Right atrium auricular region (tissue), 2 donors: ENCODE measurements around the gene EHD3. TPM values are rescaled to one million over a fixed set of nuclear protein-coding genes. Genes with fewer than 3 reads are reported as not detected.
A peak's percentile ranks its signal among the peaks of the same experiment; 100 is the strongest.

Experiments used
- DNase-seq: peaks from one replicate; pipeline ENCODE4 v3.0.0-alpha.2; 2019; ENCODE audit warnings: low spot score
- H3K27ac ChIP-seq, 2 donors: fragments of 200-600 bp; sonication (generic); 1 replicate in 1 of 2; 2 replicates in 1 of 2; pipeline ENCODE4 v1.5.1; 2016 to 2019
- H3K27me3 ChIP-seq, 2 donors: fragments of 200-600 bp; sonication (generic); one replicate each; pipeline versions ENCODE4 v1.5.1 to v1.6.0; 2017 to 2019
- H3K36me3 ChIP-seq: fragments of 200-600 bp; sonication (generic); one replicate; pipeline ENCODE4 v1.5.1; 2016
- H3K4me1 ChIP-seq, 2 donors: fragments of 200-600 bp; sonication (generic); one replicate each; pipeline versions ENCODE4 v1.5.1 to v1.6.0; 2017 to 2019
- H3K4me3 ChIP-seq, 2 donors: fragments of 200-600 bp; sonication (generic); 1 replicate in 1 of 2; 2 replicates in 1 of 2; pipeline ENCODE4 v1.5.1; 2017 to 2019; ENCODE audit warnings: mild to moderate bottlenecking in 1 of 2, moderate library complexity in 1 of 2
- H3K9me3 ChIP-seq, 2 donors: fragments of 200-600 bp; sonication (generic); one replicate each; pipeline ENCODE4 v1.5.1; 2019
- total RNA-seq, 2 donors: library from RNA; depleted of rRNA; stranded (reverse); fragments of >200 nt; gene quantifications; one replicate each; pipeline ENCODE4 v1.1.0, GENCODE V29; 2016
- TF ChIP-seq, protein P1 (sequence below), 2 donors: fragments of 200-600 bp; sonication (generic); IDR thresholded peaks; one replicate each; pipeline ENCODE4 v1.5.1; 2019; ENCODE audit warnings: antibody characterized with exemption in 2 of 2

Gene EHD3
- total RNA-seq, 2 donors from 2014 or later, result 10.6 to 12.5 TPM

DNA sequence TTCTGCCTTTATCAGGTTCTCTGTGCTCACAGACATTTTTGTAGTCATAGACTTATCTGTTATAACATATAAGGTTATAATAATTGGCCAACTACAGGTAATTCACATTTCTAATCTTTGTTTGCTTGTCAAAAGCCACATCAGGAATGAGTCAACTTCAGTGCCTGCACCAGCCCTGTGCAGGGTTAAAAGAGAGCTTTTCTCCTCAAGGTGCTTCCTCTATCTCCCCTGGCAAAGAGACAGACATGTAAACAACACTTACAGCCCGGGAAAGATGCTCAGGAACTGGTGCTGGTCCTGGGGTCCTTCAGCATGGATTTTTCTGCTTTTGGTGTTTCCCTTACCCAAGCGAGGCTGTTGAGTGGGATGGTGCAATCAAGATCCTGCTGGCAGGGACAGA lies 7.7 kb upstream of the EHD3 start:
- Histone ChIP-seq H3K36me3 (no peaks in the 10 kb centered on the region), H3K4me3 (no peak overlapping the region), H3K9me3 (no peaks in the 10 kb centered on the region), H3K27me3 (no peaks in the 10 kb centered on the region), H3K4me1 (no peaks in the 10 kb centered on the region), H3K27ac (no peak overlapping the region)
- no peak for DNase-seq
- TF ChIP-seq, protein P1, sequence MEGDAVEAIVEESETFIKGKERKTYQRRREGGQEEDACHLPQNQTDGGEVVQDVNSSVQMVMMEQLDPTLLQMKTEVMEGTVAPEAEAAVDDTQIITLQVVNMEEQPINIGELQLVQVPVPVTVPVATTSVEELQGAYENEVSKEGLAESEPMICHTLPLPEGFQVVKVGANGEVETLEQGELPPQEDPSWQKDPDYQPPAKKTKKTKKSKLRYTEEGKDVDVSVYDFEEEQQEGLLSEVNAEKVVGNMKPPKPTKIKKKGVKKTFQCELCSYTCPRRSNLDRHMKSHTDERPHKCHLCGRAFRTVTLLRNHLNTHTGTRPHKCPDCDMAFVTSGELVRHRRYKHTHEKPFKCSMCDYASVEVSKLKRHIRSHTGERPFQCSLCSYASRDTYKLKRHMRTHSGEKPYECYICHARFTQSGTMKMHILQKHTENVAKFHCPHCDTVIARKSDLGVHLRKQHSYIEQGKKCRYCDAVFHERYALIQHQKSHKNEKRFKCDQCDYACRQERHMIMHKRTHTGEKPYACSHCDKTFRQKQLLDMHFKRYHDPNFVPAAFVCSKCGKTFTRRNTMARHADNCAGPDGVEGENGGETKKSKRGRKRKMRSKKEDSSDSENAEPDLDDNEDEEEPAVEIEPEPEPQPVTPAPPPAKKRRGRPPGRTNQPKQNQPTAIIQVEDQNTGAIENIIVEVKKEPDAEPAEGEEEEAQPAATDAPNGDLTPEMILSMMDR (IDR thresholded peaks at IDR 0.05), result no peak

- H3K9me3 ChIP-seq, result no peaks in the 10 kb centered on the region
- no peaks in the 10 kb centered on the region for H3K36me3 ChIP-seq
- no peaks in the 10 kb centered on the region for H3K27me3 ChIP-seq
- DNase-seq, result no peak
- TF ChIP-seq, protein P1 (IDR thresholded peaks at IDR 0.05), result no peak
- no peaks in the 10 kb centered on the region for H3K4me1 ChIP-seq
- H3K4me3 ChIP-seq, result no peak overlapping the region
- no peak overlapping the region for H3K27ac ChIP-seq
Observed at GRCh38 chr2:31227110-31227509, 6.8 kb upstream of the EHD3 start.

- Histone ChIP-seq H3K36me3 (no peaks in the 10 kb centered on the region), H3K27ac (peak overlapping the region in 1 of 2 donors; percentile 10), H3K9me3 (no peaks in the 10 kb centered on the region), H3K27me3 (no peaks in the 10 kb centered on the region), H3K4me1 (no peaks in the 10 kb centered on the region), H3K4me3 (no peak overlapping the region)
- DNase-seq, result peak; percentile 40
- TF ChIP-seq, protein P1 (IDR thresholded peaks at IDR 0.05), result no peak
Observed at GRCh38 chr2:31227711-31228125, 6.2 kb upstream of the EHD3 start.

GRCh38 chr2:31228717-31229116 lies 5.2 kb upstream of the EHD3 start:
- peak; percentile 9 for DNase-seq
- Histone ChIP-seq H3K9me3 (no peaks in the 10 kb centered on the region), H3K4me1 (peaks cover 0 to 6% of the 10 kb centered on the region in 2 donors), H3K4me3 (no peak overlapping the region), H3K36me3 (no peaks in the 10 kb centered on the region), H3K27me3 (no peaks in the 10 kb centered on the region), H3K27ac (no peak overlapping the region)
- TF ChIP-seq, protein P1 (IDR thresholded peaks at IDR 0.05), result no peak

GRCh38 chr2:31230751-31231150 lies 3.2 kb upstream of the EHD3 start:
- Histone ChIP-seq H3K27me3 (no peaks in the 10 kb centered on the region), H3K9me3 (no peaks in the 10 kb centered on the region), H3K4me1 (peaks cover 0 to 22% of the 10 kb centered on the region in 2 donors), H3K36me3 (no peaks in the 10 kb centered on the region), H3K4me3 (no peak overlapping the region), H3K27ac (no peak overlapping the region)
- TF ChIP-seq, protein P1 (IDR thresholded peaks at IDR 0.05), result no peak
- no peak for DNase-seq

- DNase-seq, result peak; percentile 36
- Histone ChIP-seq H3K27me3 (no peaks in the 10 kb centered on the region), H3K4me1 (peaks cover 0 to 29% of the 10 kb centered on the region in 2 donors), H3K9me3 (no peaks in the 10 kb centered on the region), H3K4me3 (no peak overlapping the region), H3K27ac (peak overlapping the region; percentile 20 to 38), H3K36me3 (no peaks in the 10 kb centered on the region)
- TF ChIP-seq, protein P1 (IDR thresholded peaks at IDR 0.05), result no peak
Observed at GRCh38 chr2:31231571-31232302, 2.2 kb upstream of the EHD3 start.
